Subcutaneous abdominal adipose tissue (tissue), 5 donors: ENCODE measurements around the gene ARFGEF3.

Experiments
- H3K27ac ChIP-seq: one replicate; pipeline ENCODE4 v1.7.0; 2013; ENCODE audit warnings: low read depth, mild to moderate bottlenecking, inconsistent platforms, low read length, moderate library complexity
- H3K27me3 ChIP-seq, 5 donors: one replicate each; pipeline ENCODE4 v1.7.0; 2013; ENCODE audit warnings: low read length in 5 of 5, inconsistent platforms in 1 of 5; ENCODE audit not compliant: control insufficient read depth in 5 of 5, insufficient read depth in 4 of 5
- H3K36me3 ChIP-seq, 5 donors: one replicate each; pipeline ENCODE4 v1.7.0; 2013; ENCODE audit warnings: low read length in 5 of 5; ENCODE audit not compliant: control insufficient read depth in 5 of 5, insufficient read depth in 5 of 5
- H3K4me1 ChIP-seq, 5 donors: one replicate each; pipeline ENCODE4 v1.7.0; 2013; ENCODE audit warnings: low read length in 5 of 5, mild to moderate bottlenecking in 3 of 5, moderate library complexity in 1 of 5; ENCODE audit not compliant: control insufficient read depth in 5 of 5, insufficient read depth in 5 of 5
- H3K4me3 ChIP-seq, 5 donors: one replicate each; pipeline ENCODE4 v1.7.0; 2013; ENCODE audit warnings: low read length in 5 of 5, low read depth in 1 of 5
- H3K9ac ChIP-seq, 5 donors: one replicate each; pipeline ENCODE4 v1.7.0; 2013; ENCODE audit warnings: low read length in 5 of 5, mild to moderate bottlenecking in 4 of 5, moderate library complexity in 3 of 5
- H3K9me3 ChIP-seq, 5 donors: one replicate each; pipeline ENCODE4 v1.7.0; 2013; ENCODE audit warnings: low read length in 5 of 5; ENCODE audit not compliant: control insufficient read depth in 5 of 5
- donor health status: healthy.
- donor health status: healthy.
- donor health status: healthy.
- donor health status: healthy.
- donor health status: healthy.

Gene ARFGEF3

DNA sequence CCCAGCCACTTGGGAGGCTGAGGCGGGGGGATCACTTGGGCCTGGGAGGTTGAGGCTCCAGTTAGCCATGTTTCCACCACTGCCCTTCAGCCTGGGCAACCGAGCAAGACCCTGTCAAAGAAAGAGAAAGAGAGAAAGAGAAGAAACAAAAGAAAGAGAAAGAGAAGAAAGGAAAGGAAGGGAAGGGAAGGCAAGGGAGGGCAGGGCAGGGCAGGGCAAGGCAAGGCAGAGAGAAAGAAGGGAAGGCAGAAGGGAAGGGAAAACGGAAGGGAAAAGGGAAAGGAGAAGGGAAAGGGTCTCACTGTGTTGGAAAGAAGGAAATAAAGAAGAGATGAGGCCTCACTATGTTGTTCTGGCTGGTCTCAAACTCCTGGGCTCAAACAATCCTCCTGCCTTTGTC lies 104.4 kb downstream of the ARFGEF3 start:
- peaks cover 0 to 4% (median 0%) of the 10 kb centered on the region in 5 donors for H3K27me3 ChIP-seq
- no peaks in the 10 kb centered on the region for H3K9me3 ChIP-seq
- H3K27ac ChIP-seq: no peak overlapping the region
- no peaks in the 10 kb centered on the region for H3K4me1 ChIP-seq
- no peak overlapping the region for H3K4me3 ChIP-seq
- peaks cover 0 to 6% (median 0%) of the 10 kb centered on the region in 5 donors for H3K36me3 ChIP-seq
- H3K9ac ChIP-seq: no peak overlapping the region

DNA sequence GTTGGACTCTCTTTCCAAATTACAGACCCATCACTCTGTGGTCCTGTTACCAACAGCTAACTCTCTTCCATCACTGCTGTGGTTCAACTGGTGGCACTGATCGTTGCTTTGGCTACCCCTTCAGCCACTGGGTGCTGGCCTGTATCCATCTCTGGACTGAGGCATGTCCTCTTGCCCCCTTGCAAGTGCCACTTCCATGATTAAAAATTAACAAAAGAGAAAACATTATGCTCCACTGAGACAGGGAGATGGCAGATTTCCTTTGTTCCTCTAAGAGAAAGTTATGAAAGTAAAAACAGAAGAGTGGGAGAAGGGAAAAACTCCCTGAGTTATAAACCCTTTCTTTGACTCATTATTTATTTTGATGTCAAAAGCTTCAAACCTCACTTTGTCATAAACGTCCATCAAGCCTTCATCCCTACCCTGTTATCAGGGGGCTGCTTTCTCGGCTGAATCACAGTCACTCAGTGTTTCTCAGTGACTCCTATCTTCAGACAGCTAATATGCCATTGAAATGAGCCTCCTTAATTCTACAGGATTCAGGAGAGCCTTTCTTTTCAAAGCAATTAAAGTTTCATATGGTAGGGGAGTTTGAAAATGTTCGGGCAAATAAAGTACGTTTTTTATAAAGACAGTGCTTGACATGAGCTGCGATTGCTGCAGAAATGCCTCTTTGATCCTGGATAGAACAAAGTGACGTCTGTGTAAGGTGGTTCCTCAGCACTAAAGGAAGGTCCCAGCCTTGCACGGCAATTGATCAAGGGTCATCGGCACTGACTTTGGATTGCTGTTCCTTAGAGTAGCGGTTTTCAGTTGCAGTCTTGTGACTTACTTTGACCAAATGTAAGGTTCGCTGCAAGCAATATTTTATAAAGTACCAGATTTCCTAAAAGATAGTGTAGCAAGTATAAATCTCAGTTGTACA lies 106.5 kb downstream of the ARFGEF3 start:
- Histone ChIP-seq H3K9me3 (no peaks in the 10 kb centered on the region), H3K27ac (no peak overlapping the region), H3K27me3 (peaks cover 0 to 4% (median 0%) of the 10 kb centered on the region in 5 donors), H3K36me3 (peaks cover 0 to 4% (median 0%) of the 10 kb centered on the region in 5 donors), H3K9ac (no peak overlapping the region), H3K4me1 (no peaks in the 10 kb centered on the region), H3K4me3 (no peak overlapping the region)

DNA sequence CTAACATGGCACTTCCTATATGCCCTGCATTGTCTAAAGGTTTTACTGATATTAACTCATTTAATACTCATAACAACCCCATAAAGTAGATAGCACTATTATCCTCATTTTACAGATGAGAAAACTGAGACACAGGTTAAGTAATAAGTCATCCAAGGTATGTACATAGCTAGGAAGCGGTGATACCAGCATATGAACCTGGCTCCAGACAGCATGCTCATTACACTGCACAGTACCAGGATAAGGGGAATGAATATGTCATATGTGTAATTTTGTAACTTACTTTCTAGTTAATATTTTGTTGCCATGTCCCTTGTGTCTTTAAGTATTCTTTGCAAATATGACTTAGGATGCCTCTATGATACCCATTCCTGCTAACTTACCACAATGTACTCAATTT lies 109.7 kb downstream of the ARFGEF3 start:
- no peak overlapping the region for H3K27ac ChIP-seq
- peaks cover 0 to 4% (median 0%) of the 10 kb centered on the region in 5 donors for H3K27me3 ChIP-seq
- H3K9me3 ChIP-seq: no peaks in the 10 kb centered on the region
- H3K4me3 ChIP-seq: no peak overlapping the region
- H3K9ac ChIP-seq: no peak overlapping the region
- no peaks in the 10 kb centered on the region for H3K4me1 ChIP-seq
- H3K36me3 ChIP-seq: no peaks in the 10 kb centered on the region

DNA sequence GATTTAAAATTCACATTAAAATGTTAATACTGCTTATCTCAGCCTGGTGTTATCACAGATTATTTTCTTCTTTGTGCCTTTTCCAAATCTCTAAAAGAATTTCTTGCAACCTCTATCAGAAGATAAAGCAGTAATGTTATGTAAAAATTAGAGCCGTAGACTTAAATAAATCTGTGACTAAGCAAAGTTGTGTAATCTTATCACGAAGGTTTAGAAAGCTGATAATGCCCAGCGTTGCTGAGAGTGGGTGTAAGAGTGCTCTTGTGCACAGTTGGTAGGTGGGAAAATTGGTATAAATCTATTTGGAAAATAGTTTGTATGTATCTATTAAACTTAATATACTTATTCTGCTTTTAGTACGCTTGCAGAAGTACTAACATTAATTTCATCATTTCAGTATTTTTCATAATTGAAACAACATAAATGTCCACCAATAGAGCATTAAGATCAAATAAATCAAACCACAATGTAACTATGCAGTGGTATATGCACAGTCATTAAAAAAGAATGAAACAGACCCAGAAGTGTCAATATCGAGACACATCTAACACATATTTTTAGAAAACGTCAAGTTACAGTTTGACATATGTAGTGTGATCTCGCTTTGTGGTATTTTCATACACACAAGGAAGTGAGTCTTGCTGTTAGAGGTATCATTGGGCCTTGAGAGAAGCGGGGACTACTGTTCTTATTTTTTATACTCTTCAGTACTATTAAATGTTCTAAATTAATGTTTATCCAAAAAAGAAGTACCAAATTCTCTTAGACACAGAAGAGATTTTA lies 111.0 kb downstream of the ARFGEF3 start:
- H3K4me3 ChIP-seq: no peak overlapping the region
- no peak overlapping the region for H3K27ac ChIP-seq
- no peak overlapping the region for H3K9ac ChIP-seq
- H3K36me3 ChIP-seq: no peaks in the 10 kb centered on the region
- H3K9me3 ChIP-seq: no peaks in the 10 kb centered on the region
- no peaks in the 10 kb centered on the region for H3K4me1 ChIP-seq
- peaks cover 0 to 4% (median 0%) of the 10 kb centered on the region in 5 donors for H3K27me3 ChIP-seq

DNA sequence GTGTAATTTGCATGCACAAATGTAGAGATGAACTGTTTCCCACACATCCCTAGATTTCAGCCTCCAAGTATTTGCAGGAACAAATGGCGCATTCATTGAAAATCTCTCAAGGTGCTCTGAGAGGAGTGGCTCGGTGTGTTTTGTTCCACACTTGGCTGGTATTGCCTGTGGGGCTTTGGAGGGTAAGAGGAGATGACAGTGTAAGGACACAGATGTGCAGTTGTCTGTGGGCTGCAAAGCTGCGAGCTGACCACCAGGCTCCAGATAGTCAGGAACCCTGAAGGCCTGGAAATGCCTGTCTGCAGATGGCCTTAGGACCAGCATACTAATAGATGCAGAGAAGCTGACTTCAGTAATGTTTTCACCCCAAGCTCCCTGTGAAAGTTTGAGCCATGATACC lies 114.2 kb downstream of the ARFGEF3 start:
- Histone ChIP-seq H3K27ac (no peak overlapping the region), H3K4me3 (no peak overlapping the region), H3K36me3 (peaks cover 0 to 4% (median 0%) of the 10 kb centered on the region in 5 donors), H3K9ac (no peak overlapping the region), H3K27me3 (no peaks in the 10 kb centered on the region), H3K9me3 (no peaks in the 10 kb centered on the region), H3K4me1 (no peaks in the 10 kb centered on the region)

DNA sequence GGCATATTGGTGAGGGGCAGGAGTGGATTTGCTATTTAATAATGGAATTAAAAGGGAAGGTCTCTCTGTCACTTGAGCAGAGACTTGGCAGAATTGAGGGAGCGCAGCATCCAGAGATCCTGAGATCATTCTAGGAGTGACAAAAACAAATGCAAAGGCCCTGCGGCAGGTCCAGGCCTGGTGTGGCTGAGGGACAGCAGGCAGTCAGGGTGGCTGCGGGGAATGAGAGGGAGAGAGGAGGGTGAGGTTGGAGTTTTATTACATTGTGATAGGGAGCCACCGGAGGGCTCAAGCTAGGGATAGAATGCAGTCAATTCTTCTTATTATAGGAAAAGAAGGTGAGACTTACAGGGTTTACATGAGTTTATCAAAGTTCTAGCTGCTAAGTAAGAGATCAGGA lies 116.1 kb downstream of the ARFGEF3 start:
- no peak overlapping the region for H3K9ac ChIP-seq
- no peaks in the 10 kb centered on the region for H3K9me3 ChIP-seq
- no peaks in the 10 kb centered on the region for H3K4me1 ChIP-seq
- no peaks in the 10 kb centered on the region for H3K27me3 ChIP-seq
- H3K27ac ChIP-seq: no peak overlapping the region
- no peak overlapping the region for H3K4me3 ChIP-seq
- H3K36me3 ChIP-seq: peaks cover 0 to 4% (median 0%) of the 10 kb centered on the region in 5 donors

DNA sequence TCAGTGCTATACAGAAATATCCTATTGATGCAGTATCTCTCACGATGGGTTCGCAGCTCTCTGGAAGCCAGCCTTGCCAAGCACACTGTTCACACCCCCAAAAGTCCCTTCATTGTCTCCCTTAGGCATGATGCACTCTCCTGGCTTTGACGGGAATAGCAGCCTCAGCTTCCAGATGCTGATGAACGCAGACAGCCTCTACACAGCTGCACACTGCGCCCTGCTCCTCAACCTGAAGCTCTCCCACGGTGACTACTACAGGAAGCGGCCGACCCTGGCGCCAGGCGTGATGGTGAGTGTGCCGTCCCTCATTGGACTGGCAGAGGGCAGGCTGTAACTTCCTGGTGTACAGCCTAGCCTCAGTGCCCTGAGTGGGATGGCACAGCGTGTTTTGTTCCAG lies 116.6 kb downstream of the ARFGEF3 start:
- Histone ChIP-seq H3K9me3 (no peaks in the 10 kb centered on the region), H3K27ac (no peak overlapping the region), H3K36me3 (peaks cover 0 to 4% (median 0%) of the 10 kb centered on the region in 5 donors), H3K9ac (no peak overlapping the region), H3K4me1 (no peaks in the 10 kb centered on the region), H3K27me3 (no peaks in the 10 kb centered on the region), H3K4me3 (no peak overlapping the region)

DNA sequence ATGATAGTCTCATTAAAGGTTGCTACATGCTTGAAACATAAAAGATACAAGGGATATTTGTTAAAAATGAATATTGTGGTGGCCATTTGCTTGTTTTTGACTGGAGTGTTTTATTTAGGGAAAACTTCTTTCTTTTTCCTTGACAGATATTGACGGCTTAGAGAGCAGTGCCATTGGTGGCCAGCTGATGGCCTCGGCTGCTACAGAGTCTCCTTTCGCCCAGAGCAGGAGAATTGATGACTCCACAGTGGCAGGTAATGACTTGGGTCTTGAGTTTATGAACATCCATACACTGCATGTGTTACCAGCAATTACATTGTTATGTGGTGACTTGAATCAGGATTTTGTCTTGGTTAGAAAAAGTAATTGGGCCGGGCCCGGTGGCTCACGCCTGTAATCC lies 124.1 kb downstream of the ARFGEF3 start:
- no peaks in the 10 kb centered on the region for H3K9me3 ChIP-seq
- H3K9ac ChIP-seq: no peak overlapping the region
- H3K4me3 ChIP-seq: no peak overlapping the region
- no peaks in the 10 kb centered on the region for H3K27me3 ChIP-seq
- no peak overlapping the region for H3K27ac ChIP-seq
- H3K36me3 ChIP-seq: peaks cover 0 to 6% (median 0%) of the 10 kb centered on the region in 5 donors
- H3K4me1 ChIP-seq: no peaks in the 10 kb centered on the region

DNA sequence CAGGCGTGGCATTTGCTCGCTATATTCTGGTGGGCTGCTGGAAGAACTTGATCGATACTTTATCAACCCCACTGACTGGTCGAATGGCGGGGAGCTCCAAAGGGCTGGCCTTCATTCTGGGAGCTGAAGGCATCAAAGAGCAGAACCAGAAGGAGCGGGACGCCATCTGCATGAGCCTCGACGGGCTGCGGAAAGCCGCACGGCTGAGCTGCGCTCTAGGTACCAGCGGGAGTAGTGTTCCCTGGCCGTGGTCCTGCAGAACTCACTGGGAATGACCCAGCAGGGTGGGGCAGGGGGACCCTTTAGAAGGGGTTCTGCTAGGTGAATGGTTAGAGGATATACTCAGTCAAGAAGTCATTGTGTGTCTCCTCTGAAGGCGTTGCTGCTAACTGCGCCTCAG lies 125.0 kb downstream of the ARFGEF3 start:
- Histone ChIP-seq H3K27ac (no peak overlapping the region), H3K4me3 (no peak overlapping the region), H3K27me3 (no peaks in the 10 kb centered on the region), H3K36me3 (peaks cover 0 to 6% (median 0%) of the 10 kb centered on the region in 5 donors), H3K4me1 (no peaks in the 10 kb centered on the region), H3K9ac (no peak overlapping the region), H3K9me3 (no peaks in the 10 kb centered on the region)
